Osteoblast (primary cell): Measurements from ENCODE around the gene RNU5B-1. TPM values are rescaled to one million over a fixed set of nuclear protein-coding genes. Genes with fewer than 3 reads are reported as not detected.

Experiments used
- DNase-seq: peaks from one replicate; pipeline ENCODE4 v3.0.0; 2011; ENCODE audit warnings: low spot score, mixed read lengths; ENCODE audit not compliant: insufficient read length; ENCODE audit errors: missing footprints
- H2AFZ ChIP-seq: 2 replicates; pipeline ENCODE4 v1.6.0; 2011; ENCODE audit warnings: mild to moderate bottlenecking, low read length
- H3K27ac ChIP-seq: 2 replicates; pipeline ENCODE4 v1.5.1; 2011; ENCODE audit warnings: mild to moderate bottlenecking, low read depth, low read length, moderate library complexity
- H3K27me3 ChIP-seq: 2 replicates; pipeline ENCODE4 v1.6.0; 2012; ENCODE audit warnings: mild to moderate bottlenecking, control low read depth, inconsistent platforms, low read length, moderate library complexity; ENCODE audit not compliant: insufficient read depth
- H3K36me3 ChIP-seq: 2 replicates; pipeline ENCODE4 v1.5.1; 2011; ENCODE audit warnings: mild to moderate bottlenecking, low read length, control low read depth, moderate library complexity; ENCODE audit not compliant: insufficient read depth
- H3K4me1 ChIP-seq: 2 replicates; pipeline ENCODE4 v1.5.1; 2011; ENCODE audit warnings: mild to moderate bottlenecking, low read length, control low read depth, moderate library complexity; ENCODE audit not compliant: insufficient read depth
- H3K4me2 ChIP-seq: 2 replicates; pipeline ENCODE4 v1.6.0; 2011; ENCODE audit warnings: mild to moderate bottlenecking, low read length; ENCODE audit not compliant: insufficient read depth
- H3K4me3 ChIP-seq: fragments of 200-600 bp; sonication (generic); 3 replicates; pipeline ENCODE4 v1.5.1; 2012; ENCODE audit warnings: mild to moderate bottlenecking, low read length, inconsistent platforms; ENCODE audit not compliant: insufficient read depth
- H3K79me2 ChIP-seq: 2 replicates; pipeline ENCODE4 v1.6.0; 2012; ENCODE audit warnings: mild to moderate bottlenecking, low read length, control low read depth, inconsistent platforms; ENCODE audit not compliant: insufficient read depth
- H3K9me3 ChIP-seq: 2 replicates; pipeline ENCODE4 v1.5.1; 2011; ENCODE audit warnings: low read depth, low read length, control low read depth
- H4K20me1 ChIP-seq: 2 replicates; pipeline ENCODE4 v1.6.0; 2012; ENCODE audit warnings: mild to moderate bottlenecking, low read length, control low read depth; ENCODE audit not compliant: insufficient read depth
- CTCF ChIP-seq: IDR thresholded peaks from 2 replicates; pipeline ENCODE4 v1.5.1; 2011; ENCODE audit warnings: mild to moderate bottlenecking, low read depth, low read length, moderate library complexity; ENCODE audit errors: extremely low read depth
- total RNA-seq: library from RNA; depleted of rRNA; stranded (reverse); fragments of >200 nt; gene quantifications from 2 replicates; pipeline ENCODE4 v1.2.3, GENCODE V29; 2012

Gene RNU5B-1
- total RNA-seq, 1 donor = not detected

GRCh38 chr15:65332391-65333147, 28.1 kb downstream of the RNU5B-1 start:
- no peak overlapping the region for H3K4me3 ChIP-seq
- H3K9me3 ChIP-seq = no peaks in the 10 kb centered on the region
- H3K27ac ChIP-seq = no peak overlapping the region
- H3K79me2 ChIP-seq = no peaks in the 10 kb centered on the region
- peaks cover 10% of the 10 kb centered on the region for H3K27me3 ChIP-seq
- DNase-seq = peak; percentile 65
- no peaks in the 10 kb centered on the region for H3K4me1 ChIP-seq
- H2AFZ ChIP-seq = no peak overlapping the region
- no peaks in the 10 kb centered on the region for H3K36me3 ChIP-seq
- no peak overlapping the region for H3K4me2 ChIP-seq
- TF ChIP-seq CTCF = no peak
- no peaks in the 10 kb centered on the region for H4K20me1 ChIP-seq

GRCh38 chr15:65333148-65333820, 28.8 kb downstream of the RNU5B-1 start:
- Histone ChIP-seq H2AFZ (no peak overlapping the region), H4K20me1 (no peaks in the 10 kb centered on the region), H3K27me3 (peaks cover 16% of the 10 kb centered on the region)

GRCh38 chr15:65333856-65334255, 29.4 kb downstream of the RNU5B-1 start:
- no peaks in the 10 kb centered on the region for H3K4me1 ChIP-seq
- no peaks in the 10 kb centered on the region for H3K79me2 ChIP-seq
- H3K27ac ChIP-seq = no peak overlapping the region
- H2AFZ ChIP-seq = no peak overlapping the region
- peaks cover 17% of the 10 kb centered on the region for H3K27me3 ChIP-seq
- H4K20me1 ChIP-seq = no peaks in the 10 kb centered on the region
- H3K4me2 ChIP-seq = no peak overlapping the region
- H3K9me3 ChIP-seq = no peaks in the 10 kb centered on the region
- H3K4me3 ChIP-seq = no peak overlapping the region
- H3K36me3 ChIP-seq = no peaks in the 10 kb centered on the region
- TF ChIP-seq CTCF = no peak
- peak; percentile 68 for DNase-seq

More at GRCh38 chr15:65333148-65333820, 28.8 kb downstream of the RNU5B-1 start:
- TF ChIP-seq CTCF = no peak
- no peaks in the 10 kb centered on the region for H3K36me3 ChIP-seq
- no peaks in the 10 kb centered on the region for H3K4me1 ChIP-seq
- H3K79me2 ChIP-seq = no peaks in the 10 kb centered on the region
- peak; percentile 76 for DNase-seq
- no peak overlapping the region for H3K4me2 ChIP-seq
- H3K4me3 ChIP-seq = no peak overlapping the region
- no peaks in the 10 kb centered on the region for H3K9me3 ChIP-seq
- H3K27ac ChIP-seq = no peak overlapping the region

- Histone ChIP-seq H3K36me3 (no peaks in the 10 kb centered on the region), H3K27ac (no peak overlapping the region), H4K20me1 (no peaks in the 10 kb centered on the region), H3K4me2 (no peak overlapping the region), H3K79me2 (no peaks in the 10 kb centered on the region), H3K4me1 (no peaks in the 10 kb centered on the region), H3K4me3 (no peak overlapping the region), H3K9me3 (no peaks in the 10 kb centered on the region), H2AFZ (no peak overlapping the region), H3K27me3 (peaks cover 22% of the 10 kb centered on the region)
- TF ChIP-seq CTCF = no peak
- DNase-seq = peak; percentile 62
These were observed 30.2 kb downstream of the RNU5B-1 start for GRCh38 chr15:65334586-65335231.
